AG04450 (cell line): ENCODE results near the gene MESD. TPM values are rescaled to one million over a fixed set of nuclear protein-coding genes. Genes with fewer than 3 reads are reported as not detected.

ENCODE experiments used
- CTCF ChIA-PET: fragments of 300-600, 350-600 bp; formaldehyde crosslinking; extraction: SDS; loops from one replicate; lab custom pipeline; 2022; ENCODE audit warnings: antibody characterized with exemption, inconsistent platforms; lab: Charles Lee
- POLR2A ChIA-PET: fragments of 350-600 bp; formaldehyde crosslinking; extraction: SDS; loops from one replicate; lab custom pipeline; 2021; ENCODE audit warnings: antibody characterized with exemption, inconsistent platforms; lab: Yijun Ruan, JAX
- DNase-seq: peaks from one replicate; pipeline ENCODE4 v3.0.0-alpha.2; 2011; ENCODE audit warnings: low read depth, low spot score
- H3K27ac ChIP-seq: one replicate; pipeline ENCODE4 v1.5.1; 2012; ENCODE audit warnings: low read depth, low read length, control low read depth
- H3K27me3 ChIP-seq: one replicate; pipeline ENCODE4 v1.6.0; 2012; ENCODE audit warnings: low read length; ENCODE audit not compliant: control insufficient read depth, insufficient read depth
- H3K4me3 ChIP-seq: 2 replicates; pipeline ENCODE4 v1.5.1; 2011; ENCODE audit warnings: mild to moderate bottlenecking, low read depth, low read length, control low read depth
- H3K9me3 ChIP-seq: 2 replicates; pipeline ENCODE4 v1.5.1; 2012; ENCODE audit warnings: low read length; ENCODE audit not compliant: control insufficient read depth, insufficient read depth
- CTCF ChIP-seq: IDR thresholded peaks from 2 replicates; pipeline ENCODE4 v1.5.1; 2011; ENCODE audit warnings: low read depth, low read length, control low read depth, inconsistent platforms
- polyA plus RNA-seq: library from polyadenylated mRNA; depleted of rRNA; stranded (reverse); fragments of >200 nt; gene quantifications from 2 replicates; pipeline ENCODE4 v1.2.3, GENCODE V29; 2011

The MESD gene
- polyA plus RNA-seq, 1 experiment, result 23.9 TPM

- no peak overlapping the region for H3K27ac ChIP-seq
- ChIA-PET POLR2A (no interaction called here), CTCF (no interaction called here)
- no peak for TF ChIP-seq CTCF
- peaks cover 3% of the 10 kb centered on the region; the same call in 1 of the 2 replicates for H3K9me3 ChIP-seq
- no peak for DNase-seq
- no peak overlapping the region for H3K4me3 ChIP-seq
- H3K27me3 ChIP-seq, result peaks cover 2% of the 10 kb centered on the region
Observed at GRCh38 chr15:81026836-81027599, 37.4 kb upstream of the MESD start.

- H3K9me3 ChIP-seq, result peaks cover 1% of the 10 kb centered on the region; the same call in 1 of the 2 replicates
Observed at GRCh38 chr15:81025721-81026370, 36.2 kb upstream of the MESD start.

GRCh38 chr15:81024936-81025335 is 35.3 kb upstream of the MESD start:
- ChIA-PET CTCF (interaction anchor here (1.1 kb wide), 1 partner anchor 241 kb away, joined by 4 read pairs; no protein-coding TSS in a partner anchor), POLR2A (no interaction called here)
- no peak overlapping the region for H3K27ac ChIP-seq
- H3K4me3 ChIP-seq, result no peak overlapping the region
- TF ChIP-seq CTCF, result no peak
- DNase-seq, result no peak
- no peaks in the 10 kb centered on the region for H3K27me3 ChIP-seq
- no peaks in the 10 kb centered on the region; the same call in 1 of the 2 replicates for H3K9me3 ChIP-seq

More at GRCh38 chr15:81025721-81026370, 36.2 kb upstream of the MESD start:
- H3K4me3 ChIP-seq, result no peak overlapping the region
- no peak for DNase-seq
- H3K27me3 ChIP-seq, result no peaks in the 10 kb centered on the region
- CTCF ChIA-PET, result interaction anchor here (1.1 kb wide), 1 partner anchor 240 kb away, joined by 4 read pairs; no protein-coding TSS in a partner anchor
- no peak for TF ChIP-seq CTCF
- POLR2A ChIA-PET, result no interaction called here
- H3K27ac ChIP-seq, result no peak overlapping the region

GRCh38 chr15:81024265-81024872 is 34.8 kb upstream of the MESD start:
- Histone ChIP-seq H3K27me3 (no peaks in the 10 kb centered on the region), H3K27ac (peak overlapping the region; percentile 11), H3K4me3 (no peak overlapping the region), H3K9me3 (no peaks in the 10 kb centered on the region)
- ChIA-PET POLR2A (no interaction called here), CTCF (no interaction called here)
- DNase-seq, result no peak
- TF ChIP-seq CTCF, result no peak
